HG02571 (cell line): ENCODE data around the gene HK2.

Experiments used
- ATAC-seq: cut with Tn5 transposase; IDR thresholded peaks from one replicate; pipeline ENCODE4 v1.9.1; 2021; ENCODE audit warnings: mild to moderate bottlenecking, moderate library complexity; ENCODE audit not compliant: unreplicated experiment

HK2 gene

GRCh38 chr2:74930811-74931486 is 97.0 kb downstream of the HK2 start:
- ATAC-seq, result no peak

GRCh38 chr2:74931940-74932339 is 98.0 kb downstream of the HK2 start:
- ATAC-seq, result no peak

DNA sequence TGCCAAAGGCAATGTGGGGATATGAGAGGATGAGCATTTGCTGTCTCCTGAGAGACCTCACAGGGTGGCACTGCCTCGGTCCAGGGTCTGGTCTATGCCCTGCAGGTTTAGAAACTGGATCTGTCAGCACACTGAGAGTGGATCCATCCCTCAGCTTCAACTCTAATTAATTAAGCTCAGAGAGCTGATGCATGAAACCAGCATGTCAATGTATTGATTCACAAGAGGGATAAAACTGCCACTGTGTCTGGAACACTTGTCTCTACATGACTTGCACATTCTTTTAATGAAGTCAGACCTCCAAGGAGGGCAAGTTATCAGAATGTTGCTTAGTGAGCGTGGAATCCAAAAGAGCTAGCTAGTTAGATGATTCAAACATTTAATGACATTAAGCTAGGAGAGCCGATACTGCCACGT is 102.1 kb downstream of the HK2 start:
- no peak for ATAC-seq

DNA sequence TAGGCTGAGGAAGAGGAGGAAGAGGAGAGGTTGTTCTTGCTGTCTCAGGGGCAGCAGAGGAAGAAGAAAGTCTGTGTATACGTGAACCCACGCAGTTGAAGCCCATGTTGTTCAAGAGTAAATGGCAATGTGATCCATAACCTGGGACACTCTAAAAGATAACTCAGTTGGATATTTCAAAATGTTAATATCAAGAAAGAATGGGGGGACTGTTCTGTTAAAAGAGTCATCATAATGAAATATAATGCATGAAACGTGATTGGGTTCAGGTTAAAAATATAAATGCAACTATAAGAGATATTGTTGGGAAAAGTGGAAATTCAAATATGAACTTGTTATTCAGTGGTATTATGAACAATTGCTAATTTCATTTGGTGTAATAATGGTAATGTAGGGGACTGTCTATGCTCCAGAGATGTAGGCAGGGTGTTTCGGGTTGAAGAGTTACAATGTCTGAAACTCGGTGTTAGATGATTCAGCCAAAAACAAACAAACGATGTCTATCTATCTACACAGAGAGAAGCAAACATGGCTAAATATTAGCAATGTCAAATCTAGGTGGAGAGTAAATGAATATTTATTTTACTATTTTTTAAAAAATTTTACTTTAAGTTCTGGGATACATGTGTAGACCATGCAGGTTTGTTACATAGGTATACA is 103.4 kb downstream of the HK2 start:
- no peak for ATAC-seq

DNA sequence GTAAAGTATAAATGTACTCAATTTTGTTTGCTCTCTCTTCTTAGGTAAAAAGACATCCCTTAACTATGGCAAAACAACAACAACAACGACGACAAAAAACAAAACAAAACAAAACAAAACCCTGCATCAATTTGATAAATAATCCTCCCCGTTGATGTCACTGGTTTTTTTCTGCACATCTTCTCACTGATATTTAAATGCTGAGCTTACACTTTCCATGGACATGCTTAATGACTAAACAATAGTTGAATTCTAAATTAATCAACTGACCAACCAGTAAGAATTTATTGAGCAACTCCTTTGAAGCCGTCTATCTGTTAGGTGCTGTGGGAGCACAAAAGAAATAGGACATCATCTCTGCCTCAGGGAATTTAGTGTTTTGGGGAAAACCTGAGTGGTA is 104.3 kb downstream of the HK2 start:
- ATAC-seq, result no peak

GRCh38 chr2:74939919-74940812 is 106.2 kb downstream of the HK2 start:
- no peak for ATAC-seq

DNA sequence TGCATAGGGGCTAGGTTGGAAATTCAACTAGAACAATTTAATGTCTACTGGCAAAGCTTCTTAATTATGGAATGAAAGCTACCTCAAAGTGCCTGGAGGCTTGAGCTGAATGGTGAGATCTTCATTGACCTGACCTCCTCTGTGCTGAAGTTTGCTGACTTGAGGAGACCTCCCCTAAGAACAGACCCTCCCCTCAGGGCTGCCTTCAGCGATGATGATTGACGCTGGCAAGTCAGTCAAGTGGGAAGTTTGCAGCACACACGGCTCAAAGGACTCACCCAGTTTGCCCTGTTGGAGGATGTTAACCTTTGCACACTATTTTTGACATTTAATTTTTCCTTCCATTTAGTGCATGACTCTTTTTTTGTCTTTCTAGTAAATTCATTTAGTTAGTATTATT is 107.4 kb downstream of the HK2 start:
- ATAC-seq, result no peak

DNA sequence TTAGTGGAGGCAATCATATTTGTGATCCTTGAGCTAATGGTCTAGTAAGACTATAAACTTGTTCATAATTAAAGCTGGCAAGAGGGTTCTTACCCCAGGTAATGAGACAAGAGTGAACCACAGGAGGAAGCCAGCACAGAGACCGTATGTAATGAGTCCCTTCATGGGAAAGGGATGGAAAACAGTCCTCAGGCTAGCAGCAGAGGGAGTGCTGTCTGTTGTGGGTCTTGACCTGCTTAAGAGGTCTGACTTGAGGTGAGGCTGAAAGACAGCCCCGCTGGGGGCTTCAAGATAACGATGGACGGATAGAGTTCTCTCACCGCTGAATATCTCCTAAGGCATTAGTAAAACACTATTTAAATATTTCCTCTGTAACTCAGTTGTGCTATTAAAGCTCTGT is 108.3 kb downstream of the HK2 start:
- ATAC-seq, result no peak
